Measurements from ENCODE around the gene KCNJ1.

KCNJ1 gene

DNA sequence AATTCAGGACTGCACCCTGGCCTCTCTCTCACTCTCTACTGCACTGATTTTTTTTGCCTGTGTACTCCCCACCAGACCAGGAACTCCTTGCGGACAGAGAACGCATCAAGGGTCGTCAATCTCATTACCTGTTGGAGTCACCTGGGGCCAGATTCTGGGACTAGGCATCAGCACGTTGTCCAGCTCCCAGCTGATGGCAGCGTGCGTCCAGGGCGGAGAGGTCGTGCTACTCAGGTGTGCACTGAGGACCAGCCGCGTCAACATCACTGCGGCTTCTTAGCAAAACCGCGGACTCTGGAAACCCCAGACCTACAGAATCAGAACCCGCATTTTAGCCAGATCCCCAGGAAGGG lies 37.2 kb upstream of the KCNJ1 start:
- no peak overlapping the region for H2AK5ac ChIP-seq (ENCODE audit: low read length)
- no CpG with 5 or more reads among the region's 14 CpGs for WGBS (ENCODE audit: extremely low coverage, insufficient coverage, low lambda C conversion rate)
- no peak overlapping the region for H3K4ac ChIP-seq (ENCODE audit: low read depth, low read length)
- H2BK15ac ChIP-seq (replicated peaks; ENCODE audit: low read depth) = no peak overlapping the region
- peak overlapping the region; percentile 12 for H3K56ac ChIP-seq (ENCODE audit: low read length)
- H3K27ac ChIP-seq (ENCODE audit: low read depth, low read length) = no peak overlapping the region
- H3K9ac ChIP-seq (ENCODE audit: low read length) = no peak overlapping the region
- H3K79me1 ChIP-seq (ENCODE audit: low read length) = no peaks in the 10 kb centered on the region
- H3K36me3 ChIP-seq (ENCODE audit: control insufficient read depth, insufficient read depth, low read length) = no peaks in the 10 kb centered on the region
- DNase-seq = peak; percentile 20
- H2BK5ac ChIP-seq (ENCODE audit: low read length) = no peak overlapping the region
- peaks cover 14% of the 10 kb centered on the region for H3K4me1 ChIP-seq (ENCODE audit: control insufficient read depth, low read depth, low read length)
- H2BK120ac ChIP-seq (ENCODE audit: low read depth, low read length) = no peak overlapping the region
- H4K5ac ChIP-seq (ENCODE audit: low read length) = no peak overlapping the region
- H3K79me2 ChIP-seq (ENCODE audit: control insufficient read depth, insufficient read depth, low read length) = no peaks in the 10 kb centered on the region
- H4K8ac ChIP-seq (ENCODE audit: low read depth, low read length) = no peak overlapping the region
- no peak overlapping the region for H3K18ac ChIP-seq (ENCODE audit: low read length)
- H3K4me2 ChIP-seq (ENCODE audit: low read length) = peak overlapping the region; percentile 12
- no peak overlapping the region for H3K4me3 ChIP-seq (ENCODE audit: low read length)
- H3K23ac ChIP-seq (ENCODE audit: low read length) = no peak overlapping the region
- H3K27me3 ChIP-seq (ENCODE audit: insufficient read depth, low read length, poor library complexity) = peaks cover 33% of the 10 kb centered on the region

DNA sequence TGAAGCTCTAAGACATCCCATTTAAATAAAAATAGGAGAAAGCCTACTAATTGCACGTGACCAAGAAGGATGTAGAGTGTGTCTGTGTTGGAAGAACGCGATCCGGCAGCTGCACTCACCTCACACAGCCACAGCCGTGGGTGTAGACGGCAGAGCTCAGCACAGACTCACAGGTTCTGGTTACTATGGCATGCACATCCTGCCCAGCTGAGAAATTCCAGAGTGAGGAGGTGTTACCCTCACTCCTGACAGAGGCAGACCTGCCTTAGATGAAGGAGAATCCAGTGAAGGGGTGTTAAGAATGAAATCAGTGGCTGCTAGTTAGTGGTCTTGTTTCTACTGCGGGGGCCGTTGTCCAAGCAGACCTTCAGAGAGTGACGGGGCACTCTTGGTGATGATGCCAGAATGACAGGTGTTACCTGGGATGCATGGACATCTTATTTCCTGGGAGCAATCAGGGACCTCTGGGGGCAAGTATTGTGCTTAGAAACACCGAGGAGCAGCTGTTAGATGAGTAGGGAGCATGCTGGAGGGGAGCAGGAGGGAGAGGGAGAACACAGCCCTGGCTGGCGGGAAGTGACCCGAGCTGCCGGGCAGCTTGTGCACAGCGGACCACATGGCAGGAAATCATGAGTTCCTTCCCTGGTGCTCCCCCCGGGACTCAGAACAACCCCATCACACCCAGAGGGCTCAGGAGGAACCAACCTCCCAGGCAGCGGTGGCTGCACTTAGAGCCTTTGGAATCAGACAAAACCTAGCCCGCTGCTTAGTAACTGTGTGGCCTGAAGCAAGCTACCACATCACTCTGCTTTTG lies 36.4 kb upstream of the KCNJ1 start:
- H3K9ac ChIP-seq (ENCODE audit: low read length) = no peak overlapping the region
- H3K36me3 ChIP-seq (ENCODE audit: control insufficient read depth, insufficient read depth, low read length) = no peaks in the 10 kb centered on the region
- H4K8ac ChIP-seq (ENCODE audit: low read depth, low read length) = no peak overlapping the region
- H2AK5ac ChIP-seq (ENCODE audit: low read length) = no peak overlapping the region
- H3K4me2 ChIP-seq (ENCODE audit: low read length) = peak overlapping the region; percentile 44
- DNase-seq = peak; percentile 95
- no peak overlapping the region for H3K4ac ChIP-seq (ENCODE audit: low read depth, low read length)
- WGBS (ENCODE audit: extremely low coverage, insufficient coverage, low lambda C conversion rate) = no CpG with 5 or more reads among the region's 17 CpGs
- no peak overlapping the region for H2BK120ac ChIP-seq (ENCODE audit: low read depth, low read length)
- no peaks in the 10 kb centered on the region for H3K79me1 ChIP-seq (ENCODE audit: low read length)
- no peak overlapping the region for H3K18ac ChIP-seq (ENCODE audit: low read length)
- H3K4me3 ChIP-seq (ENCODE audit: low read length) = no peak overlapping the region
- peaks cover 35% of the 10 kb centered on the region for H3K27me3 ChIP-seq (ENCODE audit: insufficient read depth, low read length, poor library complexity)
- no peak overlapping the region for H3K27ac ChIP-seq (ENCODE audit: low read depth, low read length)
- H3K23ac ChIP-seq (ENCODE audit: low read length) = no peak overlapping the region
- H4K5ac ChIP-seq (ENCODE audit: low read length) = no peak overlapping the region
- H2BK5ac ChIP-seq (ENCODE audit: low read length) = no peak overlapping the region
- peaks cover 14% of the 10 kb centered on the region for H3K4me1 ChIP-seq (ENCODE audit: control insufficient read depth, low read depth, low read length)
- no peak overlapping the region for H2BK15ac ChIP-seq (replicated peaks; ENCODE audit: low read depth)
- no peaks in the 10 kb centered on the region for H3K79me2 ChIP-seq (ENCODE audit: control insufficient read depth, insufficient read depth, low read length)
- H3K56ac ChIP-seq (ENCODE audit: low read length) = peak overlapping the region; percentile 36

DNA sequence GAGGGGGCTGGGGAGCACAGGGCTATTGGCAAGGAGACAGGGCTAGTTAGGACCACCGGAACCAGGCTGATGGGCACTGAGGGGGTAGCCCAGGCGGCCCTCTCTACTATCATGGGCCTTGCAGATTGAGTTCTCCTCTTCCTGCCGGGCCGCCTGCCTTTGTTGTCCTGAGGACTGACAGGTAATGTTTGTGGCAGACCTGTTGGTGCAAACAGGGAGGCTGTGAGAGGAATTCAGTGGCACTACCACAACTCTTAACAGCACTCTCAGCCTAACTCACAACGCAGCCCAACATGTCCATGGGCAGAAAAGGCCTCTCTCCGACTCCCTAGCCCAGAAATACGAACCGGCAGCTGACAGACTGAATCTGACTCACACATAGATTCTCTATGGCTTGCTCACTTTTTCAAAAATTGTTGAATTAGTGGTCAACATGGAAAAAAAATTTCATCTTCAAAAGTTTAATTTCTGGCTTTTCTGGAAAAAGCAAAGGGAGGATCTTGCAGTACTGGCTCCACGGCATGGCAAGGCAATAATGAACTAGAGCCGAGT lies 35.5 kb upstream of the KCNJ1 start:
- Histone ChIP-seq H3K27ac (ENCODE audit: low read depth, low read length) (no peak overlapping the region), H3K36me3 (ENCODE audit: control insufficient read depth, insufficient read depth, low read length) (no peaks in the 10 kb centered on the region), H3K56ac (ENCODE audit: low read length) (peak overlapping the region; percentile 22), H2AK5ac (ENCODE audit: low read length) (no peak overlapping the region), H3K23ac (ENCODE audit: low read length) (no peak overlapping the region), H4K5ac (ENCODE audit: low read length) (no peak overlapping the region), H2BK15ac (replicated peaks; ENCODE audit: low read depth) (no peak overlapping the region), H3K9ac (ENCODE audit: low read length) (peak overlapping the region; percentile 7), H3K79me1 (ENCODE audit: low read length) (no peaks in the 10 kb centered on the region), H3K4ac (ENCODE audit: low read depth, low read length) (no peak overlapping the region), H3K27me3 (ENCODE audit: insufficient read depth, low read length, poor library complexity) (peaks cover 38% of the 10 kb centered on the region), H2BK120ac (ENCODE audit: low read depth, low read length) (no peak overlapping the region), H3K79me2 (ENCODE audit: control insufficient read depth, insufficient read depth, low read length) (no peaks in the 10 kb centered on the region), H3K4me3 (ENCODE audit: low read length) (no peak overlapping the region), H3K4me2 (ENCODE audit: low read length) (peak overlapping the region; percentile 19), H3K4me1 (ENCODE audit: control insufficient read depth, low read depth, low read length) (peaks cover 14% of the 10 kb centered on the region), H3K18ac (ENCODE audit: low read length) (no peak overlapping the region), H2BK5ac (ENCODE audit: low read length) (no peak overlapping the region), H4K8ac (ENCODE audit: low read depth, low read length) (no peak overlapping the region)
- DNase-seq = peak; percentile 36
- WGBS (ENCODE audit: extremely low coverage, insufficient coverage, low lambda C conversion rate) = no CpG with 5 or more reads among the region's 10 CpGs

DNA sequence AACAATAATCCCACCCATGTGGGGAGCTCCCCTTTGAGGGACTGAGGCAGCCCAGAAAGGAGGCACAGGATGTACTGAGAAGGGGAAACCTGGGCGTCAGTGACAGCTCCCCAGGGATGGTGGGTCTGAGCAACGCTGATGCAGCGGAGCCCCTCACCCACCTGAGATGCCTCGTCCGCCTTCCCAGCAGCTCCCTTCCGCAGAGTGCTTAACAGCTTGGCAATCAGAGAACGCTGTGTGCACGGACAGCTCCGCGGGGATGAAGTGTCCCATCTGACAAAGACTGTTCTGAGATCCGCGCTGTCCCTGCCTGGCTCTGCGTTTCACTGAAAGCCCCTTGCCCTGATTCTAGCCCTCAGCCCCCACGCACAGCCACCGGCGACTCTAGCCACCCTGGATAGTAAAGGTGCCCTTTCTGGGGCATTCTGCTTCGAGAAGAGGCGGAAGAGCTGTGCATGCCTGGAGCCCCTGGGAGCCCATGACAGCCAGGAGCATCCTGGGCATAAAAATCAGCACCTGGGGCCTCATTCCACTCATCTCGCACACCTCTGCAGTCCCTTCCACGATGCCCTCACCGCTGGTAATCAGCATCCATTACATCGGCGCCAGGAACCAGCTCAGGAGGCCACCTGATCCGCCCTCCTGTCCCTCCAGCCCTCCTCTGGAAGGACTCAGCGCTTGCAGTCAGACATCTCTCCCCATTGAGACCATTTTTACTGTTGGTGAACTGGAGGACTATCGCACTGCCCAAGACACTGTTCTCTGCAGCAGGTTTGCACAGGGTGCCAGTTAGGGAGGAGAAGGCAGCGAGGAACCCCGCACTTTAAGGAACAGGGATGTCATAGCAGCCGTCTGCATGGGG lies 34.8 kb upstream of the KCNJ1 start:
- Histone ChIP-seq H2BK15ac (replicated peaks; ENCODE audit: low read depth) (no peak overlapping the region), H2BK120ac (ENCODE audit: low read depth, low read length) (no peak overlapping the region), H3K27ac (ENCODE audit: low read depth, low read length) (no peak overlapping the region), H2AK5ac (ENCODE audit: low read length) (no peak overlapping the region), H3K36me3 (ENCODE audit: control insufficient read depth, insufficient read depth, low read length) (no peaks in the 10 kb centered on the region), H3K27me3 (ENCODE audit: insufficient read depth, low read length, poor library complexity) (peaks cover 38% of the 10 kb centered on the region), H3K23ac (ENCODE audit: low read length) (peak overlapping the region; percentile 15), H3K79me2 (ENCODE audit: control insufficient read depth, insufficient read depth, low read length) (no peaks in the 10 kb centered on the region), H3K4ac (ENCODE audit: low read depth, low read length) (no peak overlapping the region), H3K56ac (ENCODE audit: low read length) (peak overlapping the region; percentile 22), H2BK5ac (ENCODE audit: low read length) (no peak overlapping the region), H4K5ac (ENCODE audit: low read length) (no peak overlapping the region), H3K18ac (ENCODE audit: low read length) (no peak overlapping the region), H4K8ac (ENCODE audit: low read depth, low read length) (no peak overlapping the region), H3K9ac (ENCODE audit: low read length) (peak overlapping the region; percentile 7), H3K4me1 (ENCODE audit: control insufficient read depth, low read depth, low read length) (peaks cover 14% of the 10 kb centered on the region), H3K4me3 (ENCODE audit: low read length) (no peak overlapping the region), H3K79me1 (ENCODE audit: low read length) (no peaks in the 10 kb centered on the region), H3K4me2 (ENCODE audit: low read length) (peak overlapping the region; percentile 21)
- no CpG with 5 or more reads among the region's 29 CpGs for WGBS (ENCODE audit: extremely low coverage, insufficient coverage, low lambda C conversion rate)
- peak; percentile 53 for DNase-seq

DNA sequence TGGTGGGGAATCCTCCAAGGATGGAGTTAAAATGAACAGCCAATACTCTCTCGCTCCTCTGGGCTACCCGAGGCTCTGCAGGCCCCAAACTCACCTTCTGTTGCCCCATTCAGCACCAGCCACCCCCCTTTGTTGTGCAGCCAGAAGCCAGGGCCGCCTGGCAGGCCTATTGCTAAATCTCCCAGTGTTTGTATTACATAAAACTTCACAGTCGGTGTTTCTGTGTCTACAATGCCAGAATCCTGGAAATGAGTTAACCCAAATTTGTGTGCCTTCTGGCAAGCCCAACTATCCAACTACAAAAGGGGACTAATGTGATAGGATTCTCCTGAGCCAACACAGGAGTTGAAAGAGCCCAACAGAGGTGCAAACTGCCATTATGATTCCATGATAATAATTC lies 33.4 kb upstream of the KCNJ1 start:
- Histone ChIP-seq H2AK5ac (ENCODE audit: low read length) (no peak overlapping the region), H3K79me2 (ENCODE audit: control insufficient read depth, insufficient read depth, low read length) (no peaks in the 10 kb centered on the region), H2BK5ac (ENCODE audit: low read length) (no peak overlapping the region), H3K9ac (ENCODE audit: low read length) (no peak overlapping the region), H3K27ac (ENCODE audit: low read depth, low read length) (no peak overlapping the region), H3K4ac (ENCODE audit: low read depth, low read length) (no peak overlapping the region), H3K4me1 (ENCODE audit: control insufficient read depth, low read depth, low read length) (peaks cover 14% of the 10 kb centered on the region), H2BK120ac (ENCODE audit: low read depth, low read length) (no peak overlapping the region), H3K18ac (ENCODE audit: low read length) (no peak overlapping the region), H3K79me1 (ENCODE audit: low read length) (no peaks in the 10 kb centered on the region), H4K8ac (ENCODE audit: low read depth, low read length) (no peak overlapping the region), H3K56ac (ENCODE audit: low read length) (no peak overlapping the region), H3K23ac (ENCODE audit: low read length) (no peak overlapping the region), H3K4me3 (ENCODE audit: low read length) (no peak overlapping the region), H3K27me3 (ENCODE audit: insufficient read depth, low read length, poor library complexity) (peaks cover 32% of the 10 kb centered on the region), H4K5ac (ENCODE audit: low read length) (no peak overlapping the region), H2BK15ac (replicated peaks; ENCODE audit: low read depth) (no peak overlapping the region), H3K36me3 (ENCODE audit: control insufficient read depth, insufficient read depth, low read length) (no peaks in the 10 kb centered on the region), H3K4me2 (ENCODE audit: low read length) (no peak overlapping the region)
- no peak for DNase-seq
- WGBS (ENCODE audit: extremely low coverage, insufficient coverage, low lambda C conversion rate) = no CpG with 5 or more reads among the region's 4 CpGs

Measured in mesendoderm (in vitro differentiated cells).